HG02759 (cell line): ENCODE data around the gene SP8.

Experiments
- ATAC-seq: cut with Tn5 transposase; IDR thresholded peaks from one replicate; pipeline ENCODE4 v1.9.1; 2021; ENCODE audit warnings: mild to moderate bottlenecking, moderate library complexity; ENCODE audit not compliant: unreplicated experiment

The SP8 gene

GRCh38 chr7:20776942-20777341, 9.7 kb downstream of the SP8 start:
- ATAC-seq: no peak

DNA sequence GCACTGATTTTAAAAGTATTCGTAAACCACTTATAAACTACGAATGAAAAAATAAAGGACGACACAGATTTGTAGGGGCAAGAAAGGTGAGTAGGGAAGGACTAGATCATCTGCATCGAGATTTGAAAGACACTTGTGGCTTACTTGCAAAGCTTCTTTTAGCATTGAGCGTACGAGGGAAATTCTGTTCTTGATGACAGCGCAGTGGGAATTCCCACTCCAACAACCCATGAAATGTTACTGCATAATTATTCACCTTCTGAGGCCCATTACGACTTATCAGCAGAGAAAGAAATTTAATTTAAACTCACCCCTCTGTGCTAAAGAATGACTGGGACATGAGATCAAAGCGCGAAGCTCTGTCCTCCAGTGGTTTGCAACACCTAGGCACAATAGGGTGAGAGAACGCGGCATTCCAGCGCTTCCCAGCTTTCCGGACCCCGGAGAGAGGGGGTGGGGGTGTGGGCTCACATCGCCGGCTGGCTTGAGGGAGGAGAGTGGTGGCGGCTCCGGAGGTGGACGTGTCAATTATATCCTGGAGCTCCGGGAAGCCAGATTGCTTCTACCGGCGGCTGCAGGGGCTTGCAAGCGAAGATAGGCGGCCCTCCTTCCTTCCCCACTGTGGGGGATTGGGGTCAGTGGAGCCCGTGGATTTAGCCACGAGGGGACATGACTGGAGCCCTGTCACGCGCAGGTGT, 10.3 kb downstream of the SP8 start:
- no peak for ATAC-seq

DNA sequence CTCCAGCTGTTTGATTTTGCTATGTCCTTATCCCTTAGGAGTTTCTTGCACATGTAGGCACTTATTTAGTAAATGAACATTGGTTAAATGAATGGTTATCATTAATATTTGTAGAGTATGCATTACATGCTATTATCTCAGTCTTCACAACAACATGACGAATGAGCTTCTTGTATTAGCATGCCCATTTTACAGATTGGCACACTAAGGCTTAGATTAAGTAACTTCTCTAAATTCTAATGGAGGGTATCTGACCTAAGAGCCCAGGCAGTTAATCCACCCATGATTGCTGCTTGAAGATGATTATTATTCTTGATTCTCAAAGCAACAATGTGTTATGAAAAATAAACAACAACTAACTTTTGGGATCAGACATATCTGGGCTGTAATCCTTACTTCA, 32.7 kb downstream of the SP8 start:
- ATAC-seq: no peak

GRCh38 chr7:20749906-20750305, 36.8 kb downstream of the SP8 start:
- ATAC-seq: no peak

DNA sequence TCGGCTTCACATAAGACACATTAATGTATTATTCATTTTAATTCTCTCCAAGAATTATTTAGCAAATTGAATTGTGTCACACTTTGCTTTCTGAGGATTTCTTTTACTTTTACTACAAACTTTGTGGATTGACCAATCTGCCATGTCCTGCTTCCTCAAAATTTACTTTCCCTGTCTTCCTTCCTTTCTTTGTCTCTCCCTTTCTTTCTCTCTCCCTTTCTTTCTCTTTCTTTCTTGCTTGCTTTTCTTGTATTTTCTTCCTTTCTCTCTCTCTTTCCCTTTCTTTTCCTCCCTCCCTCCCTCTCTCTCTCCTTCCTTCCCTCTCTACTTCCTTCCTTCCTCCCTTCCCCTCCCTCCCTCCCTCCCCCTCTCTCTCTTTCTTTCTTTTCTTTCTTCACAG, 37.8 kb downstream of the SP8 start:
- no peak for ATAC-seq

DNA sequence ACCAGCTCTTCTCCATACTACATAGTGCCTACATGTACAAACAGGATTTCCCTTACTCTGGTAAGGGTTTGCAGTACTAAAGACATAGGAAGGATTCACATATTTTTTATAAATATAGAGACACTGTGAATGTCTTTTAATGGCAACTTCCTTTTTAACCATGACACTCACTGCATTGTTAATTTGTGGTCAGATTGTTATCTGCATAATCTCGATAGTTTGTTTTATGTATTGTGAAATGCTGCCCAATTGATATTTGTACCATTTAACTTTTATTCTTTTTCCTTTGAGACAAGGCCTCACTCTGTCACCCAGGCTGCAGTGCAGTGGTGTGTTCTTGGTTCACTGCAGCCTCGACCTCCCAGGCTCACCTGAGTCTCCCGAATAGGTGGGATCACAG, 39.7 kb downstream of the SP8 start:
- ATAC-seq: no peak

DNA sequence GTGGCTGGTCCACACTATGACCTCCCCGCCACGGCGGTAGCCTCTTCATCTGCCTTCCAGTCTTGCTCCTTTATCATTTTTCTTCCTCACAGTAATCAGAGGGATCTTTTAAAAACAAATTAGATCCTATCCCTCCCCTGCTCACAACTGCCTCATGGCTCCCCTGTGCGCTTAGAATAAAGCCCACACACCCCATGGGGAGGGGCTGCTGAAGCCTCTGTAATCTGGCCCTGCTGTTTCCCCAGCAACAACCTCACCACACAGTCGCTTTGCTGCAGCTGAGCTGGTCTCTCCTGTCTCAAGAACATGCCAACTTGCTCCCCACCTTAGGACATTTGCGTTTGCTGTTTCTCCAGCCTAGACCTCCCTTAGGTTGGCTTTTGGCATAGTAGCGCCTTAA, 41.0 kb downstream of the SP8 start:
- ATAC-seq: no peak

- no peak for ATAC-seq
Observed at GRCh38 chr7:20744954-20745446, 41.7 kb downstream of the SP8 start.

DNA sequence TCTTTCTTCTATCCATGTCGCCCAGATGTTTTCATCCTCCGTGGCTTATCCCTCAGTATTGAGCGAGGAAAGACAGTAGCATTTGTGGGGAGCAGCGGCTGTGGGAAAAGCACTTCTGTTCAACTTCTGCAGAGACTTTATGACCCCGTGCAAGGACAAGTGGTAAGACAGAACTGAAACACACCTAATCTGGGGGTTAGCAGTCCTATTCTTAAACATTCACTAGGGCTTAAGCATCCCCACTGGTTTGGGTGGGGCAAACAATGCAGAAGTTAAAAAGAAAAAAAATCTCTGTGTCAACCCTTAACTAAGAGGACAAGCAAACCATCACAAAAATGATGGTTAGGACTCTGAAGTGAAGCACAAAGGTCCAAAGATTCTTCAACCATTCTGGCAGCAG, 43.8 kb downstream of the SP8 start:
- ATAC-seq: peak; percentile 48

DNA sequence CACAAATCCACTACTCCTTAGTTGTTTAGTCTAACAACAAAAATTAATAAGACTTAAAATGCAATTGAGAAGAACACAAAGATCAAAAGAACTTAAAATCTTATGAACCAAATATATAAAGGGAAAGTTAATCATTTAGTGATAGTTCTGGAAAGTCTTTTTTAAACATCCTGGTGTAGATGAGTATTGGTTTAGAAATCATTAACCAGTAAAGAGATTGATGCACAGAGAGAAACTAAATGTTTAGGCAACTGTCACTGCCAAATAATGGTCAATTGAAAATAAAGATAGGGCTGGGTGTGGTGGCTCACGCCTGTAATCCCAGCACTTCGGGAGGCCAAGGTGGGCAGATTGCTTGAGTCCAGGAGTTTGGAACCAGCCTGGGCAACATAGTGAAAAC, 44.9 kb downstream of the SP8 start:
- ATAC-seq: peak; percentile 55

GRCh38 chr7:20738518-20739481, 47.9 kb downstream of the SP8 start:
- no peak for ATAC-seq

GRCh38 chr7:20737840-20738448, 48.7 kb downstream of the SP8 start:
- peak; percentile 37 for ATAC-seq

DNA sequence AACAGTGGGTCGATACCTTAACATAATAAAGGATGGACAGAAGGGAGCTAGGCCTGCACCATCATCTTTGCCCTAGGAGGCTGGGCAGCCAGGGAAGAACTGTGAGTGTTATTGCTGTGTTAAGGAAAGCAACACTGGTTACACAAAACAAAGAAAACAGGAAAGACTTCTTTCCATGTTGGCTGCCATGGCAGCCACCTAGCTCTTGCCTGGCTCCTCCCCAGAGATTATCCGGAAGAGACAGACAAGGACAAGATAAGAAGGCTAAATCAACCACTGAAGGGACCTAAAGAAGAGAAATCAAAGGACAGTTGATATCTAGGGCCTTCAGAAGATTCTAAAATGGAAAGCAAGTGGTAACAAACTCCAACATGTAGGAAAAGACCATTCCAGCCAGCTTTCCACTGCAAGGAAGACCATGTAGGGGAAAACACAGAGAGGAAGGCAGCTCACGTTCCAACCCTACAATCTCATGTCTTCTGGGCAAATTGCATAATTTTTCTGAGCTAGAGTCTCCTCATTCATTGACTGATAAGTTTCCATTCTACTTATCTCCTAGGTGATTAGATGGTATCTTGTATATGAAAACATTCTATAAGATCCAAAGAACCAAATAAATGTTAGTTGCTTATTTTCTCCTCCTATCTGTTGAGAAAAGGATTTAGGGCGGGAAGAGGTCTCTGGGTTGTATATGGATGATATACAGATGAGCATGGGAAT, 51.2 kb downstream of the SP8 start:
- ATAC-seq: no peak
